Adipose tissue (tissue), 3 donors: ENCODE measurements around the gene PMF1. TPM values are rescaled to one million over a fixed set of nuclear protein-coding genes. Genes with fewer than 3 reads are reported as not detected.

Experiments used
- H3K27ac ChIP-seq: one replicate; pipeline ENCODE4 v1.5.1; 2013; ENCODE audit warnings: low read depth, low read length
- WGBS, 3 donors: extraction: QIAGEN DNeasy Blood & Tissue Kit; methylation state at CpG; one replicate each; pipeline ENCODE4 v1.1.7; 2013; 5-methylcytosine and 5-hydroxymethylcytosine counted together
- polyA plus RNA-seq, 3 donors: library from polyadenylated mRNA; stranded (reverse); fragments of 200-250 nt; gene quantifications; one replicate each; pipeline ENCODE4 v1.2.3, GENCODE V29; 2013
- donor health status: healthy with polysubstance abuse.
- donor health status: Bipolar disorder and iron deficiency.
- donor health status: healthy.

The PMF1 gene
- polyA plus RNA-seq, 3 donors, result 32.3 to 59.8 (median 55.4) TPM

DNA sequence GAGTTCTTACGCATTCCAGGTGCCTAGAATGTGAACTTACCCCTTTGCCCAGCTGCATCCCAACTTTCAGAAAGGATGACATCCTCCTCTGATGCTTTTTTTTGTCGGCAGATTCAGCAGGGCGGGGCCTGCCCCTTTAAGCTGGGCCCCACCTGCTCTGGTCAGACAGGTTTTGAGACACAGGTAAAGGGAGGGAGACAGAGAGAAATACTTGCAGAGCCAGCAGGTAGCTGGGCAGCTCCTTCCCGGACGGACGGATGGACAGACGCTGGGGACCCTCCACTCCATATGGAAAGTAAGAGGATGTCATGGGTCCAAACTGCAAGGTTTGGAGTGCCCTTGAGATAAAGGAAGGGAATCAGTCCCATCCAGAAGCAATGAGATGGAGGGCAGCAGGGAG lies 71.3 kb downstream of the PMF1 start, which contains the start of gene TMEM79:
Gene TMEM79, plus strand, starts transcription at position 214 of the 400 bp plus-strand sequence. CDS start 902 bp downstream, outside the sequence.
- WGBS, 3 donors, result 70 to 93% (median 91%) methylated on average over 7 of the region's 7 CpGs
- no peak within 1 kb of the TSS for H3K27ac ChIP-seq

GRCh38 chr1:156284757-156285156 lies 72.0 kb downstream of the PMF1 start:
- 52 to 82% (median 55%) methylated on average over 3 to 4 of the region's 4 CpGs for WGBS, 3 donors
- no peak overlapping the region for H3K27ac ChIP-seq

- no peak overlapping the region for H3K27ac ChIP-seq
- 90 to 93% (median 92%) methylated on average over 20 to 21 of the region's 21 CpGs for WGBS, 3 donors
Measured at GRCh38 chr1:156285437-156285836, 72.6 kb downstream of the PMF1 start.

GRCh38 chr1:156286061-156286460 lies 73.3 kb downstream of the PMF1 start:
- H3K27ac ChIP-seq, result no peak overlapping the region
- WGBS, 3 donors, result 92 to 95% (median 92%) methylated on average over 8 of the region's 8 CpGs

Other genes starting within 250 kb of the PMF1 start
- 10 to 100 TPM; 10.0 to 67.3 (median 60.8) TPM for gene ARHGEF2, start 234.5 kb upstream of the PMF1 start, polyA plus RNA-seq
- gene SSR2, start 192.1 kb upstream of the PMF1 start, polyA plus RNA-seq, result 100 to 1,000 TPM; 221 to 387 (median 237) TPM
- gene UBQLN4, start 159.2 kb upstream of the PMF1 start, polyA plus RNA-seq, result 10 to 100 TPM; 14.5 to 18.9 (median 18.8) TPM
- gene LAMTOR2, start 158.2 kb upstream of the PMF1 start, polyA plus RNA-seq, result 100 to 1,000 TPM; 113 to 133 (median 116) TPM
- 10 to 100 TPM in 2 of 3 donors, under 1 TPM in 1; 0.56 to 58.7 (median 11.8) TPM for gene RAB25, start 151.8 kb upstream of the PMF1 start, polyA plus RNA-seq
- gene MEX3A, start 130.5 kb upstream of the PMF1 start, polyA plus RNA-seq, result under 1 TPM; under 0.01 to 0.43 (median 0.26) TPM
- 100 to 1,000 TPM in 2 of 3 donors, 10 to 100 TPM in 1; 58.6 to 543 (median 239) TPM for gene LMNA, start 98.3 kb upstream of the PMF1 start, polyA plus RNA-seq
- 1 to 10 TPM; 2.1 to 9.5 (median 7.4) TPM for gene SEMA4A, start 59.4 kb upstream of the PMF1 start, polyA plus RNA-seq
- 10 to 100 TPM in 2 of 3 donors, 1 to 10 TPM in 1; 6.6 to 27.6 (median 13.8) TPM for gene SLC25A44, start 18.9 kb upstream of the PMF1 start, polyA plus RNA-seq
- gene BGLAP, start 29.2 kb downstream of the PMF1 start, polyA plus RNA-seq, result 1 to 10 TPM in 1 of 3 donors, under 1 TPM in 2; 0.31 to 2.8 (median 0.71) TPM
- gene PAQR6, start 35.0 kb downstream of the PMF1 start, polyA plus RNA-seq, result 1 to 10 TPM in 1 of 3 donors, under 1 TPM in 2; 0.67 to 1.1 (median 0.79) TPM
- 10 to 100 TPM; 24.1 to 34.4 (median 28.3) TPM for gene SMG5, start 69.8 kb downstream of the PMF1 start, polyA plus RNA-seq
- 1 to 10 TPM; 1.8 to 3.1 (median 2.5) TPM for gene TMEM79, start 71.3 kb downstream of the PMF1 start, polyA plus RNA-seq
- gene GLMP, start 82.7 kb downstream of the PMF1 start, polyA plus RNA-seq, result 10 to 100 TPM; 19.3 to 41.2 (median 37.2) TPM
- not detected for gene VHLL, start 86.3 kb downstream of the PMF1 start, polyA plus RNA-seq
- gene CCT3, start 125.3 kb downstream of the PMF1 start, polyA plus RNA-seq, result 100 to 1,000 TPM in 2 of 3 donors, 10 to 100 TPM in 1; 96.5 to 152 (median 100) TPM
- under 1 TPM; 0.18 to 0.67 (median 0.39) TPM for gene TSACC, start 125.5 kb downstream of the PMF1 start, polyA plus RNA-seq
- gene RHBG, start 156.2 kb downstream of the PMF1 start, polyA plus RNA-seq, result under 1 TPM in 1 of 3 donors, not detected in 2; 0.08 TPM